Measurements from ENCODE around the gene SNTG2. TPM values are rescaled to one million over a fixed set of nuclear protein-coding genes. Genes with fewer than 3 reads are reported as not detected.

The SNTG2 gene
- total and polyA plus RNA-seq, 12 donors: 0.39 to 2.8 (median 1.0) TPM; not detected in 1

DNA sequence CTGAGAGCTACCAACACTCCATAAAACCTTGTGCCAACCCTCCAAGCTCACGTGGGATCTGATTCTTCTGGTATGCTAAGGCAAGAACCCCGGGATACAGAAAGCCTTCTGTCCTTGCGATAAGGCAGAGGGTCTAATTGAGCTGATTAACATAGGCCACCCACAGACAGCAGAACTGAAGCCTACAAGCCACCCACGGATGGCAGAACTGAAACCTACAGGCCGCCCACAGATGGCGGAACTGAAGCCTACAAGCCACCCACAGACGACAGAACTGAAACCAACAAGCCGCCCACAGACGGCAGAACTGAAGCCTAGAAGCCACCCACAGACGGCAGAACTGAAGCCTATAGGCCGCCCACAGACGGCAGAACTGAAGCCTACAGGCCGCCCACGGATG lies 216.3 kb downstream of the SNTG2 start:
- Histone ChIP-seq H3K4me3 (no peak overlapping the region), H3K27me3 (peaks cover 0 to 5% (median 0%) of the 10 kb centered on the region in 7 donors), H3K9me3 (peaks cover 0 to 19% (median 0%) of the 10 kb centered on the region in 11 donors), H3K27ac (no peak overlapping the region), H3K36me3 (no peaks in the 10 kb centered on the region), H3K4me1 (peaks cover 0 to 8% (median 0%) of the 10 kb centered on the region in 9 donors)
- TF ChIP-seq, protein P1, sequence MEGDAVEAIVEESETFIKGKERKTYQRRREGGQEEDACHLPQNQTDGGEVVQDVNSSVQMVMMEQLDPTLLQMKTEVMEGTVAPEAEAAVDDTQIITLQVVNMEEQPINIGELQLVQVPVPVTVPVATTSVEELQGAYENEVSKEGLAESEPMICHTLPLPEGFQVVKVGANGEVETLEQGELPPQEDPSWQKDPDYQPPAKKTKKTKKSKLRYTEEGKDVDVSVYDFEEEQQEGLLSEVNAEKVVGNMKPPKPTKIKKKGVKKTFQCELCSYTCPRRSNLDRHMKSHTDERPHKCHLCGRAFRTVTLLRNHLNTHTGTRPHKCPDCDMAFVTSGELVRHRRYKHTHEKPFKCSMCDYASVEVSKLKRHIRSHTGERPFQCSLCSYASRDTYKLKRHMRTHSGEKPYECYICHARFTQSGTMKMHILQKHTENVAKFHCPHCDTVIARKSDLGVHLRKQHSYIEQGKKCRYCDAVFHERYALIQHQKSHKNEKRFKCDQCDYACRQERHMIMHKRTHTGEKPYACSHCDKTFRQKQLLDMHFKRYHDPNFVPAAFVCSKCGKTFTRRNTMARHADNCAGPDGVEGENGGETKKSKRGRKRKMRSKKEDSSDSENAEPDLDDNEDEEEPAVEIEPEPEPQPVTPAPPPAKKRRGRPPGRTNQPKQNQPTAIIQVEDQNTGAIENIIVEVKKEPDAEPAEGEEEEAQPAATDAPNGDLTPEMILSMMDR (IDR thresholded peaks at IDR 0.05): no peak
- 95 to 97% methylated on average over 14 of the region's 14 CpGs for WGBS, 2 donors
- intact Hi-C loops (cut with DNase I): no loop called here
- DNase-seq (no peak), ATAC-seq (no peak)

DNA sequence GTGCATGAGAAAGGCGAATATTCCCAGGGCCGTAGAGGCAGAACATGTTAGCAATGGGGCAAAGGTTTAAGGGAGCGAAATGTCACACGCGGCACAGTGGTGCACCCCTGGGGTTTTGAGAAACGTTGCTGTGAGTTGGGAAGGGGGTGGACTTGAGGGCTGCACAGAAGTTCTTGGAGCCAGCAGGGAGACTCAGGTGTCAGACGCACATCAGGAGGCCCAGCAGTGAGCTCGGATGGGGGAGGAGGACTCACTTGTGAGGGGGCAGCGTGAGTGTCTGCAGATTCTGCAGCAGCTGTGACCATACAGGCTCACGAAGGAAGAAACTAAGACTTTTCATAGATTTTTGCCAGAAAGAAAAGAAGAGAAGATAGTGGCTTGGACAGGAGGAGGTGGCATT lies 218.2 kb downstream of the SNTG2 start:
- Histone ChIP-seq H3K27me3 (peaks cover 0 to 5% (median 0%) of the 10 kb centered on the region in 7 donors), H3K4me1 (peaks cover 0 to 8% (median 0%) of the 10 kb centered on the region in 9 donors), H3K36me3 (no peaks in the 10 kb centered on the region), H3K9me3 (peaks cover 0 to 9% (median 0%) of the 10 kb centered on the region in 11 donors), H3K27ac (no peak overlapping the region), H3K4me3 (no peak overlapping the region)
- TF ChIP-seq, protein P1 (IDR thresholded peaks at IDR 0.05): no peak
- ATAC-seq: no peak
- intact Hi-C loops (cut with DNase I): no loop called here
- DNase-seq: no peak
- WGBS, 2 donors: 56 to 70% methylated on average over 10 of the region's 10 CpGs

- Histone ChIP-seq H3K4me3 (no peak overlapping the region), H3K4me1 (peaks cover 0 to 8% (median 0%) of the 10 kb centered on the region in 9 donors), H3K27ac (no peak overlapping the region), H3K9me3 (peaks cover 0 to 10% (median 0%) of the 10 kb centered on the region in 11 donors), H3K36me3 (no peaks in the 10 kb centered on the region), H3K27me3 (peaks cover 0 to 5% (median 0%) of the 10 kb centered on the region in 7 donors)
- 62 to 77% methylated on average over 13 of the region's 13 CpGs for WGBS, 2 donors
- TF ChIP-seq, protein P1 (IDR thresholded peaks at IDR 0.05): no peak
- intact Hi-C loops (cut with DNase I): no loop called here
- DNase-seq (no peak), ATAC-seq (no peak)
Observed at GRCh38 chr2:1169291-1169949, 218.8 kb downstream of the SNTG2 start.

- TF ChIP-seq, protein P1 (IDR thresholded peaks at IDR 0.05): no peak
- no peak for DNase-seq
- Histone ChIP-seq H3K4me1 (peaks cover 0 to 8% (median 0%) of the 10 kb centered on the region in 9 donors), H3K27ac (no peak overlapping the region), H3K9me3 (peaks cover 0 to 10% (median 0%) of the 10 kb centered on the region in 11 donors), H3K27me3 (peaks cover 0 to 5% (median 0%) of the 10 kb centered on the region in 7 donors), H3K36me3 (no peaks in the 10 kb centered on the region), H3K4me3 (no peak overlapping the region)
- WGBS, 2 donors: 64 to 73% methylated on average over 15 of the region's 15 CpGs
- ATAC-seq: no peak
- intact Hi-C loops (cut with DNase I): no loop called here
Observed at GRCh38 chr2:1170241-1170640, 219.6 kb downstream of the SNTG2 start.
